ENCODE measurements around the gene EDIL3. TPM values are rescaled to one million over a fixed set of nuclear protein-coding genes. Genes with fewer than 3 reads are reported as not detected.

The EDIL3 gene
- total RNA-seq, 2 experiments from 2014 or later, result not detected

GRCh38 chr5:84285641-84286637 is 98.7 kb downstream of the EDIL3 start:
- intact Hi-C loops (cut with DNase I, micrococcal nuclease), result no loop called here
- CTCF ChIA-PET, result no interaction called here

GRCh38 chr5:84281383-84281782 is 103.3 kb downstream of the EDIL3 start:
- POLR2A ChIA-PET, result no interaction called here
- TF ChIP-seq CTCF (IDR thresholded peaks at IDR 0.05), result no peak

More at GRCh38 chr5:84285641-84286637, 98.7 kb downstream of the EDIL3 start:
- Histone ChIP-seq H3K36me3 (ENCODE audit: insufficient read depth, low read length) (no peaks in the 10 kb centered on the region), H3K9me3 (ENCODE audit: control insufficient read depth in 1 of 2, insufficient read depth in 1 of 2, low read length in 2 of 2) (no peaks in the 10 kb centered on the region), H3K4me3 (ENCODE audit: low read length) (no peak overlapping the region), H3K27me3 (ENCODE audit: control insufficient read depth in 1 of 2, insufficient read depth in 2 of 2, low read length in 2 of 2) (no peaks in the 10 kb centered on the region), H3K4me1 (ENCODE audit: insufficient read depth, low read length) (no peaks in the 10 kb centered on the region), H3K27ac (ENCODE audit: low read depth in 1 of 2, low read length in 2 of 2) (no peak overlapping the region)
- Mint-ChIP-seq H3K27ac (no peak overlapping the region), H3K4me1 (ENCODE audit: low read depth) (no peaks in the 10 kb centered on the region), H3K9me3 (no peaks in the 10 kb centered on the region), H3K4me3 (no peak overlapping the region), H3K36me3 (ENCODE audit: low read depth) (no peaks in the 10 kb centered on the region), H3K27me3 (no peaks in the 10 kb centered on the region)
- TF ChIP-seq CTCF (IDR thresholded peaks at IDR 0.05), result no peak
- POLR2A ChIA-PET, result no interaction called here
- ATAC-seq (ENCODE audit: poor library complexity) (no peak), DNase-seq (no peak)

GRCh38 chr5:84279234-84279633 is 105.4 kb downstream of the EDIL3 start:
- Histone ChIP-seq H3K27ac (ENCODE audit: low read depth in 1 of 2, low read length in 2 of 2) (no peak overlapping the region), H3K4me1 (ENCODE audit: insufficient read depth, low read length) (no peaks in the 10 kb centered on the region), H3K27me3 (ENCODE audit: control insufficient read depth in 1 of 2, insufficient read depth in 2 of 2, low read length in 2 of 2) (no peaks in the 10 kb centered on the region), H3K9me3 (ENCODE audit: control insufficient read depth in 1 of 2, insufficient read depth in 1 of 2, low read length in 2 of 2) (no peaks in the 10 kb centered on the region), H3K36me3 (ENCODE audit: insufficient read depth, low read length) (no peaks in the 10 kb centered on the region), H3K4me3 (ENCODE audit: low read length) (no peak overlapping the region)
- intact Hi-C loops (cut with DNase I, micrococcal nuclease), result no loop called here
- no peak for TF ChIP-seq CTCF (IDR thresholded peaks at IDR 0.05)
- no peak for DNase-seq
- ChIA-PET POLR2A (no interaction called here), CTCF (no interaction called here)
- H3K4me1 Mint-ChIP-seq (ENCODE audit: low read depth), result no peaks in the 10 kb centered on the region
- no peak overlapping the region for H3K27ac Mint-ChIP-seq
- no peaks in the 10 kb centered on the region for H3K9me3 Mint-ChIP-seq
- no peak for ATAC-seq (ENCODE audit: poor library complexity)
- H3K4me3 Mint-ChIP-seq, result no peak overlapping the region
- no peaks in the 10 kb centered on the region for H3K36me3 Mint-ChIP-seq (ENCODE audit: low read depth)
- no peaks in the 10 kb centered on the region for H3K27me3 Mint-ChIP-seq

More at GRCh38 chr5:84281383-84281782, 103.3 kb downstream of the EDIL3 start:
- Histone ChIP-seq H3K9me3 (ENCODE audit: control insufficient read depth in 1 of 2, insufficient read depth in 1 of 2, low read length in 2 of 2) (no peaks in the 10 kb centered on the region), H3K36me3 (ENCODE audit: insufficient read depth, low read length) (no peaks in the 10 kb centered on the region), H3K4me1 (ENCODE audit: insufficient read depth, low read length) (no peaks in the 10 kb centered on the region), H3K27ac (ENCODE audit: low read depth in 1 of 2, low read length in 2 of 2) (no peak overlapping the region), H3K27me3 (ENCODE audit: control insufficient read depth in 1 of 2, insufficient read depth in 2 of 2, low read length in 2 of 2) (no peaks in the 10 kb centered on the region), H3K4me3 (ENCODE audit: low read length) (no peak overlapping the region)
- no peak for DNase-seq
- Mint-ChIP-seq H3K27me3 (no peaks in the 10 kb centered on the region), H3K4me1 (ENCODE audit: low read depth) (no peaks in the 10 kb centered on the region), H3K4me3 (no peak overlapping the region), H3K27ac (no peak overlapping the region), H3K9me3 (no peaks in the 10 kb centered on the region), H3K36me3 (ENCODE audit: low read depth) (no peaks in the 10 kb centered on the region)
- CTCF ChIA-PET, result no interaction called here
- intact Hi-C loops (cut with DNase I, micrococcal nuclease), result no loop called here
- no peak for ATAC-seq (ENCODE audit: poor library complexity)

All from CD4-positive, alpha-beta T cell (primary cell).